Measurements from ENCODE around the gene FNIP2. TPM values are rescaled to one million over a fixed set of nuclear protein-coding genes. Genes with fewer than 3 reads are reported as not detected.

The FNIP2 gene
- total and polyA plus RNA-seq, 3 donors from 2014 or later: 23.5 to 28.4 (median 25.0) TPM

Small RNA genes lying within 50 kb of the gene (small RNA-seq; reads per million reads assigned to genes)
- 0 reads per million in 2 donors for gene RF00157
- gene RNU6-128P: 0 reads per million in 2 donors

Other genes with a start within 250 kb of the FNIP2 start
- 1 to 10 TPM in 1 of 2 donors, under 1 TPM in 1; 0.81 to 2.1 TPM for gene RXFP1, start 247.1 kb upstream of the FNIP2 start, total RNA-seq
- gene RXFP1, start 247.1 kb upstream of the FNIP2 start, polyA plus RNA-seq (ENCODE audit: insufficient read depth, low read depth, low replicate concordance): 0.26 TPM
- gene C4orf46, start 97.1 kb upstream of the FNIP2 start, total RNA-seq: 10 to 100 TPM; 14.7 to 20.2 TPM
- 36.0 TPM for gene C4orf46, start 97.1 kb upstream of the FNIP2 start, polyA plus RNA-seq (ENCODE audit: insufficient read depth, low read depth, low replicate concordance)
- gene ETFDH, start 96.7 kb upstream of the FNIP2 start, total RNA-seq: 10 to 100 TPM; 29.0 to 37.8 TPM
- gene ETFDH, start 96.7 kb upstream of the FNIP2 start, polyA plus RNA-seq (ENCODE audit: insufficient read depth, low read depth, low replicate concordance): 26.0 TPM
- gene PPID, start 45.6 kb upstream of the FNIP2 start, total RNA-seq: 10 to 100 TPM; 25.1 to 27.5 TPM
- gene PPID, start 45.6 kb upstream of the FNIP2 start, polyA plus RNA-seq (ENCODE audit: insufficient read depth, low read depth, low replicate concordance): 43.7 TPM

Measured in testis (tissue), 3 donors.